ENCODE data around the gene WDR1. TPM values are rescaled to one million over a fixed set of nuclear protein-coding genes. Genes with fewer than 3 reads are reported as not detected.

The WDR1 gene
- polyA plus RNA-seq, 3 donors: 206 to 251 (median 243) TPM

- Histone ChIP-seq H3K27ac (ENCODE audit: low read depth in 1 of 2, low read length in 2 of 2) (peak overlapping the region; percentile 11 to 98), H3K4me3 (replicated peaks in 1 of 3; ENCODE audit: low read depth in 2 of 3, low read length in 3 of 3) (no peak overlapping the region), H3K79me2 (ENCODE audit: insufficient read depth, low read length) (peaks cover 84% of the 10 kb centered on the region), H3K4me1 (ENCODE audit: control insufficient read depth in 1 of 2, insufficient read depth in 2 of 2, low read length in 2 of 2) (peaks cover 60 to 65% of the 10 kb centered on the region in 2 donors), H3K4me2 (replicated peaks; ENCODE audit: extremely low read depth, low read length, poor library complexity, severe bottlenecking) (no peak overlapping the region), H3K9me3 (replicated peaks in 1 of 2; ENCODE audit: control insufficient read depth in 1 of 2, insufficient read depth in 1 of 2, low read length in 2 of 2) (no peaks in the 10 kb centered on the region), H2AFZ (ENCODE audit: insufficient read depth, low read depth, low read length, poor library complexity, severe bottlenecking) (no peak overlapping the region), H4K20me1 (ENCODE audit: insufficient read depth, low read length) (peaks cover 100% of the 10 kb centered on the region), H3K36me3 (replicated peaks in 1 of 2; ENCODE audit: control insufficient read depth in 1 of 2, insufficient read depth in 2 of 2, low read length in 2 of 2) (peaks cover 90 to 92% of the 10 kb centered on the region in 2 donors), H3K9ac (ENCODE audit: insufficient read depth, low read length, poor library complexity, severe bottlenecking) (no peak overlapping the region), H3K27me3 (ENCODE audit: control insufficient read depth in 2 of 2, insufficient read depth in 2 of 2, low read length in 2 of 2) (no peaks in the 10 kb centered on the region)
- Mint-ChIP-seq H3K36me3 (peaks cover 87 to 99% of the 10 kb centered on the region in 2 donors), H3K27ac (peak overlapping the region; percentile 65 to 94 (median 82)), H3K4me1 (peaks cover 63% of the 10 kb centered on the region), H3K4me3 (no peak overlapping the region), H3K9me3 (no peaks in the 10 kb centered on the region), H3K27me3 (ENCODE audit: low read depth in 3 of 3) (peaks cover 0 to 1% (median 0%) of the 10 kb centered on the region in 3 donors)
- TF ChIP-seq CTCF (IDR thresholded peaks at IDR 0.05): no peak
- no peak for DNase-seq
- intact Hi-C loops (cut with micrococcal nuclease): no loop called here
- 43% methylated on average over 5 of the region's 12 CpGs for WGBS (ENCODE audit: insufficient coverage)
Observed at GRCh38 chr4:10093801-10094552, 22.6 kb downstream of the WDR1 start.

DNA sequence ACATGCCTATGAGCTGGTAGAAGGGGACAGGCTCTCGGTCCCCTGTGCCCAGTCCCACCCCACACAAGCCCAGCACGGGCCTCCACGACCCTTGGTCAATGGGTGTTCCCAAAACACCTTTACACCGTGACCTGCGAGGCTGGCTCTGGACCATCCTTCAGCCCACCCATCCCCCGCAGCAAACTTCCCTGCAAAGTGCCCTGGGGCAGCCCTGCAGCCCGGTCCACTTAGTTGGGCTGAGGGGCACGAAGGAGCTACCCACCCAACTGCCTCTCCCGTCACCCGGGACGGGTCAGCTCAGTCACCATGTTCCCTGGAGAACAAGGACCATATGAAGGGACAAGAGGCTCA lies 23.4 kb downstream of the WDR1 start:
- Histone ChIP-seq H3K4me1 (ENCODE audit: control insufficient read depth in 1 of 2, insufficient read depth in 2 of 2, low read length in 2 of 2) (peaks cover 53 to 57% of the 10 kb centered on the region in 2 donors), H3K27me3 (ENCODE audit: control insufficient read depth in 2 of 2, insufficient read depth in 2 of 2, low read length in 2 of 2) (no peaks in the 10 kb centered on the region), H3K79me2 (ENCODE audit: insufficient read depth, low read length) (peaks cover 85% of the 10 kb centered on the region), H3K9ac (ENCODE audit: insufficient read depth, low read length, poor library complexity, severe bottlenecking) (no peak overlapping the region), H3K4me2 (replicated peaks; ENCODE audit: extremely low read depth, low read length, poor library complexity, severe bottlenecking) (no peak overlapping the region), H3K9me3 (replicated peaks in 1 of 2; ENCODE audit: control insufficient read depth in 1 of 2, insufficient read depth in 1 of 2, low read length in 2 of 2) (no peaks in the 10 kb centered on the region), H4K20me1 (ENCODE audit: insufficient read depth, low read length) (peaks cover 100% of the 10 kb centered on the region), H3K36me3 (replicated peaks in 1 of 2; ENCODE audit: control insufficient read depth in 1 of 2, insufficient read depth in 2 of 2, low read length in 2 of 2) (peaks cover 91 to 92% of the 10 kb centered on the region in 2 donors), H3K27ac (ENCODE audit: low read depth in 1 of 2, low read length in 2 of 2) (peak overlapping the region; percentile 5 to 98), H2AFZ (ENCODE audit: insufficient read depth, low read depth, low read length, poor library complexity, severe bottlenecking) (no peak overlapping the region), H3K4me3 (replicated peaks in 1 of 3; ENCODE audit: low read depth in 2 of 3, low read length in 3 of 3) (no peak overlapping the region)
- no peak overlapping the region for H3K4me3 Mint-ChIP-seq
- intact Hi-C loops (cut with micrococcal nuclease): no loop called here
- no peak for TF ChIP-seq CTCF (IDR thresholded peaks at IDR 0.05)
- DNase-seq: no peak
- H3K9me3 Mint-ChIP-seq: no peaks in the 10 kb centered on the region
- H3K27ac Mint-ChIP-seq: peak overlapping the region; percentile 18 to 94 (median 78)
- WGBS (ENCODE audit: insufficient coverage): 81% methylated on average over 11 of the region's 11 CpGs
- H3K4me1 Mint-ChIP-seq: peaks cover 56% of the 10 kb centered on the region
- peaks cover 0 to 1% (median 0%) of the 10 kb centered on the region in 3 donors for H3K27me3 Mint-ChIP-seq (ENCODE audit: low read depth in 3 of 3)
- H3K36me3 Mint-ChIP-seq: peaks cover 87 to 99% of the 10 kb centered on the region in 2 donors

Measured in CD14-positive monocyte (primary cell).